GM10248 (cell line): ENCODE data around the gene BCKDHB.

ENCODE experiments used
- CTCF ChIA-PET: fragments of 300-600 bp; sonication (Branson Sonifier 250); formaldehyde crosslinking; extraction: SDS; loops from one replicate; lab custom pipeline; 2021; ENCODE audit warnings: antibody characterized with exemption; lab: Yijun Ruan, JAX
- POLR2A ChIA-PET: fragments of 350-650 bp; sonication (Branson Sonifier 250); formaldehyde crosslinking; extraction: SDS; loops from one replicate; lab custom pipeline; 2020; ENCODE audit warnings: antibody characterized with exemption; lab: Yijun Ruan, JAX
- DNase-seq: peaks from one replicate; pipeline ENCODE4 v3.0.0; 2012; ENCODE audit errors: extremely low spot score
- TF ChIP-seq, protein P1 (sequence below): IDR thresholded peaks from 2 replicates; pipeline ENCODE4 v1.5.1; 2012; ENCODE audit warnings: mild to moderate bottlenecking, low read depth; ENCODE audit errors: extremely low read depth, missing control alignments, control extremely low read depth

The BCKDHB gene

GRCh38 chr6:80335121-80335531 lies 228.7 kb downstream of the BCKDHB start:
- TF ChIP-seq, protein P1, sequence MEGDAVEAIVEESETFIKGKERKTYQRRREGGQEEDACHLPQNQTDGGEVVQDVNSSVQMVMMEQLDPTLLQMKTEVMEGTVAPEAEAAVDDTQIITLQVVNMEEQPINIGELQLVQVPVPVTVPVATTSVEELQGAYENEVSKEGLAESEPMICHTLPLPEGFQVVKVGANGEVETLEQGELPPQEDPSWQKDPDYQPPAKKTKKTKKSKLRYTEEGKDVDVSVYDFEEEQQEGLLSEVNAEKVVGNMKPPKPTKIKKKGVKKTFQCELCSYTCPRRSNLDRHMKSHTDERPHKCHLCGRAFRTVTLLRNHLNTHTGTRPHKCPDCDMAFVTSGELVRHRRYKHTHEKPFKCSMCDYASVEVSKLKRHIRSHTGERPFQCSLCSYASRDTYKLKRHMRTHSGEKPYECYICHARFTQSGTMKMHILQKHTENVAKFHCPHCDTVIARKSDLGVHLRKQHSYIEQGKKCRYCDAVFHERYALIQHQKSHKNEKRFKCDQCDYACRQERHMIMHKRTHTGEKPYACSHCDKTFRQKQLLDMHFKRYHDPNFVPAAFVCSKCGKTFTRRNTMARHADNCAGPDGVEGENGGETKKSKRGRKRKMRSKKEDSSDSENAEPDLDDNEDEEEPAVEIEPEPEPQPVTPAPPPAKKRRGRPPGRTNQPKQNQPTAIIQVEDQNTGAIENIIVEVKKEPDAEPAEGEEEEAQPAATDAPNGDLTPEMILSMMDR, result no peak
- ChIA-PET POLR2A (no interaction called here), CTCF (no interaction called here)
- no peak for DNase-seq

DNA sequence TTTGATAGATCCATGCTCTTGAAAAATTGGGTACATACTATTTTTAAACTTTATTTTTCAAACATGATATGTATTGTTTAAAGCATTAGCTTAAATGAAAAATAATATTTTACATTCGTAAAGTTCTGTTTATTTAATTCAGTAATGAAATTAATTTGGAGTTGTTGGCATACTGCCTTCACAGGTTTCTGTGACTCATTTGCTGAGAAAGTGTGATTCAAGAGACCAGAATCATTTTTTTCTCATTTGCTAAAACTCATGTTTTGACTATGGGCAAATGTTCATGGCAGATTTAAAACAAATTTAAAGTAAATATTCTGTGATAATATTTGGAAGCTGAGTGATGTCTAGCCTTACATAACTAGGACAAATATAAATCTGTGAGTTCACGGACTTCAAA lies 230.4 kb downstream of the BCKDHB start:
- ChIA-PET POLR2A (no interaction called here), CTCF (interaction anchor here (1.1 to 1.6 kb wide), 2 partner anchors 9 to 1669 kb away, joined by 3 to 7 read pairs; no protein-coding TSS in a partner anchor)
- DNase-seq, result no peak

GRCh38 chr6:80338201-80338836 lies 231.8 kb downstream of the BCKDHB start:
- TF ChIP-seq, protein P1, result peak; percentile 61
- ChIA-PET CTCF (interaction anchor here (0.7 to 1.2 kb wide), 3 partner anchors 9 to 1702 kb away, joined by 3 read pairs; no protein-coding TSS in a partner anchor), POLR2A (no interaction called here)
- peak; percentile 46 for DNase-seq

More for the DNA sequence above, 230.4 kb downstream of the BCKDHB start:
- TF ChIP-seq, protein P1, result no peak

GRCh38 chr6:80339421-80339820 lies 232.9 kb downstream of the BCKDHB start:
- ChIA-PET POLR2A (no interaction called here), CTCF (interaction anchor here (0.9 to 1.2 kb wide), 2 partner anchors 53 to 1701 kb away, joined by 3 read pairs; no protein-coding TSS in a partner anchor)
- TF ChIP-seq, protein P1, result no peak
- no peak for DNase-seq

DNA sequence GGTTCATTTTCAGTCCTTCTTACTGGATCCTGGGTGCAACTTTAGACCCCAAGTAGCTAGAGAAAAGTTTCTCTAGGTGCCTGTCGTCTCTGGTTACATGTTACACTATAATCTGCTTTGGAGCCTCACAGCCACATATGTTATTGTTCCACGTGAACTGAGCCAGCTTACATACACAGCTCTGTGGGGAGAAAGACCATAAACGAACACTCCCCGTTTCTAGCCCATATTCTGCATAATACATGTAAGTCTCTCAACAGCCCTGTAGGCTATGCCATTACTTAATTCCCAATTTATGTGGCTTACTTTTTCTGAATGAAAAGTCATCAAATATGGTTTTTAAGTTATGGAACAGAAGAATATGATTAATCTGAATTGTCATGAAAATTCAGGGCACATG lies 233.8 kb downstream of the BCKDHB start:
- ChIA-PET CTCF (interaction anchor here (0.9 to 2.6 kb wide), 3 partner anchors 9 to 1700 kb away, joined by 3 to 10 read pairs (median 3); no protein-coding TSS in a partner anchor), POLR2A (no interaction called here)
- no peak for DNase-seq
- TF ChIP-seq, protein P1, result no peak

DNA sequence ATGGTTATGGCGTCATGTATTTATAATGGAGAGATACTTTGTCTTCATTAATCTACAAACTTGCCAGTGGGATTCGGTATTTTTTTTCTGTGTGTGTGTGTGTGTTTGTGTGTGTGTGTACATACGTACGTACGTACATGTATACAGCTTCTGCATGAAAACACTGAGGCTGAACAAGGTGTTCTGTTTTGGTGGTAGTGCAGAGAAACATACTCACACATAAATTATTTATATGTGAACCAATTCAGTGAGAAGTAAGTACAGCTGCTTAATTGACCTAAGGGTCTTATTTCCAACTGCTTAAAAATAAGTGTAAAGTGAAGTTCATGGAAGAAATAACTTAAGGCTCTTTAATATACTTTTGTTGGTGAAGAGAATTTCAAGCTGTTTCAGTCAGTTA lies 234.2 kb downstream of the BCKDHB start:
- TF ChIP-seq, protein P1, result no peak
- no peak for DNase-seq
- POLR2A ChIA-PET, result no interaction called here
- CTCF ChIA-PET, result interaction anchor here (1.2 to 2.6 kb wide), 3 partner anchors 9 to 1700 kb away, joined by 3 to 10 read pairs (median 3); no protein-coding TSS in a partner anchor
